ENCODE results near the gene INS.

DNA sequence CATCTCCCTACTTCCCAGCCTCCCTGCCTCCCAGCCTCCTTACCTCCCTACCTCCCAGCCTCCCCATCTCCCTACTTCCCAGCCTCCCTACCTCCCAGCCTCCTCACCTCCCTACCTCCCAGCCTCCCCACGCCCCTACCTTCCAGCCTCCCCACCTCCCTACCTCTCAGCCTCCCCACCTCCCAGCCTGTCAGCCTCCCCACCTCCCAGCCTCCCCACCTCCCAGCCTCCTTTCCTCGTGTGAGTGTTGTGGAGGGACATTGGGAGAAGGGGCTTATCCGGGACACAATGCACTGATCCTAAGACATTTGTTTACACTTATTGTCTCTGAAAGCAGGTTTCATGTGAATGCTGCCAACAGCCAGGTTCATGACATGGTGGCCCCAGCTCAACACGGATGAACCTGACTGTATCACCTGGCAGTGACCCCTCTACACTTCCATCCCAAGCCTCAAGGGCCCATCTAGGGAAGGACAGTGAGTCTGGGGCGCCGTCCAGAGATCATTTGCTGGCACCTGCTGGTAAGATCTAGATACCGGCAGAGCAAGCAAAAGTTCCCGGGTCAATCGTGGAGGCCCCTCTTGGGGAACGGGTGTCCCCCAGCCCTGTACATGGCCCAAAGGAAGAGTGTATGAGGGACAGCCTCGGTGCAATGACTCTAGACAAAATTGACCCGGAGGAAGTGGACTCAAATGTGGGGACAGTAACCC, 45.1 kb upstream of the INS start:
- TF ChIP-seq POLR2A (IDR thresholded peaks at IDR 0.05) = no peak
- TF ChIP-seq, protein P1, sequence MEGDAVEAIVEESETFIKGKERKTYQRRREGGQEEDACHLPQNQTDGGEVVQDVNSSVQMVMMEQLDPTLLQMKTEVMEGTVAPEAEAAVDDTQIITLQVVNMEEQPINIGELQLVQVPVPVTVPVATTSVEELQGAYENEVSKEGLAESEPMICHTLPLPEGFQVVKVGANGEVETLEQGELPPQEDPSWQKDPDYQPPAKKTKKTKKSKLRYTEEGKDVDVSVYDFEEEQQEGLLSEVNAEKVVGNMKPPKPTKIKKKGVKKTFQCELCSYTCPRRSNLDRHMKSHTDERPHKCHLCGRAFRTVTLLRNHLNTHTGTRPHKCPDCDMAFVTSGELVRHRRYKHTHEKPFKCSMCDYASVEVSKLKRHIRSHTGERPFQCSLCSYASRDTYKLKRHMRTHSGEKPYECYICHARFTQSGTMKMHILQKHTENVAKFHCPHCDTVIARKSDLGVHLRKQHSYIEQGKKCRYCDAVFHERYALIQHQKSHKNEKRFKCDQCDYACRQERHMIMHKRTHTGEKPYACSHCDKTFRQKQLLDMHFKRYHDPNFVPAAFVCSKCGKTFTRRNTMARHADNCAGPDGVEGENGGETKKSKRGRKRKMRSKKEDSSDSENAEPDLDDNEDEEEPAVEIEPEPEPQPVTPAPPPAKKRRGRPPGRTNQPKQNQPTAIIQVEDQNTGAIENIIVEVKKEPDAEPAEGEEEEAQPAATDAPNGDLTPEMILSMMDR (IDR thresholded peaks at IDR 0.05) = no peak

Data from upper lobe of left lung (tissue), 4 donors.